ENCODE data around the gene NRIP2. TPM values are rescaled to one million over a fixed set of nuclear protein-coding genes. Genes with fewer than 3 reads are reported as not detected.

NRIP2 gene
- total and polyA plus RNA-seq, 7 donors = 0.33 to 10.0 (median 1.3) TPM; not detected in 1

DNA sequence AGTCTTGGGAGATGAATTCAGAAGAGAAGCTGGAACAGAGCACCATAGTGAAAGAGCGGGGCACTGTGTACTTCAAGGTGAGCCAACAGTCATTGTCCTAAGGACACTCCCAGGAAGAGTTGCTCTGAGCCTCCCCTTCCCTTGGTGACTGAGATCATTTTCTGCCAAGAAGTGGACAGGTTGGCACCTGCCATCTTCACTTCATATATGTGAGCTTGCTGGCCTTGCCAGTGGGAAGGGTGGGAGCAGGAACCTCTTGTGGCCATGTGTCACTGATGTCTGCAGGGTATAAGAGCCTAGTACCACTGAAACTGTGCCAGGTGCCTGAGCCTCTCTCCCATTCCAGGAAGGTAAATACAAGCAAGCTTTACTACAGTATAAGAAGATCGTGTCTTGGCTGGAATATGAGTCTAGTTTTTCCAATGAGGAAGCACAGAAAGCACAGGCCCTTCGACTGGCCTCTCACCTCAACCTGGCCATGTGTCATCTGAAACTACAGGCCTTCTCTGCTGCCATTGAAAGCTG, 34.7 kb downstream of the NRIP2 start:
- Histone ChIP-seq H3K27ac (no peak overlapping the region), H3K27me3 (no peaks in the 10 kb centered on the region), H3K4me1 (peaks cover 0 to 45% (median 34%) of the 10 kb centered on the region in 4 donors), H3K36me3 (peaks cover 22 to 76% (median 44%) of the 10 kb centered on the region in 4 donors), H3K9me3 (no peaks in the 10 kb centered on the region), H3K4me3 (no peak overlapping the region)
- WGBS, 2 donors = 71 to 89% methylated on average over 3 of the region's 3 CpGs
- no peak for TF ChIP-seq POLR2A (IDR thresholded peaks at IDR 0.05)
- no peak for TF ChIP-seq EP300 (IDR thresholded peaks at IDR 0.05)
- no peak for TF ChIP-seq POLR2AphosphoS5 (IDR thresholded peaks at IDR 0.05)
- TF ChIP-seq, protein P1, sequence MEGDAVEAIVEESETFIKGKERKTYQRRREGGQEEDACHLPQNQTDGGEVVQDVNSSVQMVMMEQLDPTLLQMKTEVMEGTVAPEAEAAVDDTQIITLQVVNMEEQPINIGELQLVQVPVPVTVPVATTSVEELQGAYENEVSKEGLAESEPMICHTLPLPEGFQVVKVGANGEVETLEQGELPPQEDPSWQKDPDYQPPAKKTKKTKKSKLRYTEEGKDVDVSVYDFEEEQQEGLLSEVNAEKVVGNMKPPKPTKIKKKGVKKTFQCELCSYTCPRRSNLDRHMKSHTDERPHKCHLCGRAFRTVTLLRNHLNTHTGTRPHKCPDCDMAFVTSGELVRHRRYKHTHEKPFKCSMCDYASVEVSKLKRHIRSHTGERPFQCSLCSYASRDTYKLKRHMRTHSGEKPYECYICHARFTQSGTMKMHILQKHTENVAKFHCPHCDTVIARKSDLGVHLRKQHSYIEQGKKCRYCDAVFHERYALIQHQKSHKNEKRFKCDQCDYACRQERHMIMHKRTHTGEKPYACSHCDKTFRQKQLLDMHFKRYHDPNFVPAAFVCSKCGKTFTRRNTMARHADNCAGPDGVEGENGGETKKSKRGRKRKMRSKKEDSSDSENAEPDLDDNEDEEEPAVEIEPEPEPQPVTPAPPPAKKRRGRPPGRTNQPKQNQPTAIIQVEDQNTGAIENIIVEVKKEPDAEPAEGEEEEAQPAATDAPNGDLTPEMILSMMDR (IDR thresholded peaks at IDR 0.05) = no peak
- intact Hi-C loops (cut with DNase I) = no loop called here
- no peak for DNase-seq

DNA sequence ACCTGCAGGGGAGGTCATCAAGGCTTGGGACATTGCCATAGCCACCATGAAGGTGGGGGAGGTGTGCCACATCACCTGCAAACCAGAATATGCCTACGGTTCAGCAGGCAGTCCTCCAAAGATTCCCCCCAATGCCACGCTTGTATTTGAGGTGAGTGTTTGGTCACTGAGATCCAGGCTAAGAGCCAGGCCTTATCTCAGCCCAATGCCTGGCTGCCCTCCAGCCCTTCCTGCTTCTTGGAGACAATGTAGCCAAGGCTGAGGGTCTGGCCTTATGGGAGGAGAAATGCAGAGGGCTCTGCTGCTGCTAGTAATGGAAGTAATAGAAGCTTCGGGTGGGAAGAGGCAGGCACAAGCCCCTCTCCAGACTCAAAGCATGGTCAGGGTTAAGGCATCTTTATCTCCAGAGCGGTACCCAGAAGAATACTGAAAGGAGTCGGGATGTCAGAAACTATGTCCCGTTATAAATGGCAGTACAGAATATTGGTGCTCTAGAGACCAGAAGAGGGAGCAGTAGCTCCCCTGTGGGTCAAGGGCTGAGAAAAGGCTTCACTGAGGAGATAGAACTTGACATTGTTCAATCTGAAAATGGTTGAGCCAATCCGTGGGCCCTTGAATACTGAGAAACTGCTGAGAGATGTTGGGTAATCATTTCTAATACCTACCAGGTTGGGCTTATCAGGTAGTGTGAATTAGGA, 37.0 kb downstream of the NRIP2 start:
- TF ChIP-seq, protein P1 (IDR thresholded peaks at IDR 0.05) = no peak
- TF ChIP-seq POLR2AphosphoS5 (IDR thresholded peaks at IDR 0.05) (no peak), EP300 (IDR thresholded peaks at IDR 0.05) (no peak), POLR2A (IDR thresholded peaks at IDR 0.05) (no peak)
- no peak overlapping the region for H3K27ac ChIP-seq
- no peak for DNase-seq
- H3K4me3 ChIP-seq = no peak overlapping the region
- WGBS, 2 donors = 68 to 84% methylated on average over 7 of the region's 7 CpGs
- peaks cover 0 to 34% (median 23%) of the 10 kb centered on the region in 4 donors for H3K4me1 ChIP-seq
- H3K9me3 ChIP-seq = no peaks in the 10 kb centered on the region
- intact Hi-C loops (cut with DNase I) = no loop called here
- peaks cover 19 to 57% (median 40%) of the 10 kb centered on the region in 4 donors for H3K36me3 ChIP-seq
- no peaks in the 10 kb centered on the region for H3K27me3 ChIP-seq

DNA sequence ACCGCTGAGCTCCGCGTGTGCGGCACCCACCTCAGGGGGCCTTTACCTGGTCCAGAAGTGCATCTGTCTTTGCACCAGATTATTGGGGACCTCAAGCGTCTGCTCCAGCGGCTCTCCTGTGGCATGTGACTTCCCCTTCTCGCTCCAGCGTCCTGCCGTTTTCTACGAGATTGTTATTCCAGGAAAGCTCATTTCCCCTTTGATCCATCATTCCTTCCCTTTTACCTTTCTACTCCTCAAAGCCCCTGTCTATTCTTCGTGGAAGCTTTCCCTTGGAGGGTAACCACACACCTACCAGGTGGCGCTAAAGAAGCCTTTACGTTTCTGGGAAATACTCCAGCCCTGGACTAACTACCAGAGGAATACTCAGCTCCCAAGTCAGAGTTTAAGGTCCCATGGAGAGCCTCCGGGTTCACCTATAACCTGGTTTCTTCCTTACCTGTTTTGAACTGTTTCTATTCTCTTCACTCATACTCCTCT, 38.6 kb downstream of the NRIP2 start:
- TF ChIP-seq POLR2A (IDR thresholded peaks at IDR 0.05) = no peak
- no peak for TF ChIP-seq EP300 (IDR thresholded peaks at IDR 0.05)
- TF ChIP-seq, protein P1 (IDR thresholded peaks at IDR 0.05) = no peak
- TF ChIP-seq POLR2AphosphoS5 (IDR thresholded peaks at IDR 0.05) = no peak
- no peak for DNase-seq
- H3K27me3 ChIP-seq = no peaks in the 10 kb centered on the region
- H3K27ac ChIP-seq = peak overlapping the region; percentile 85 to 88 (median 88)
- intact Hi-C loops (cut with DNase I) = no loop called here
- WGBS, 2 donors = 1 to 4% methylated on average over 14 of the region's 14 CpGs
- peaks cover 0 to 34% (median 22%) of the 10 kb centered on the region in 4 donors for H3K4me1 ChIP-seq
- H3K9me3 ChIP-seq = no peaks in the 10 kb centered on the region
- H3K36me3 ChIP-seq = peaks cover 17 to 41% (median 28%) of the 10 kb centered on the region in 4 donors
- peak overlapping the region; percentile 62 to 91 (median 84) for H3K4me3 ChIP-seq

DNA sequence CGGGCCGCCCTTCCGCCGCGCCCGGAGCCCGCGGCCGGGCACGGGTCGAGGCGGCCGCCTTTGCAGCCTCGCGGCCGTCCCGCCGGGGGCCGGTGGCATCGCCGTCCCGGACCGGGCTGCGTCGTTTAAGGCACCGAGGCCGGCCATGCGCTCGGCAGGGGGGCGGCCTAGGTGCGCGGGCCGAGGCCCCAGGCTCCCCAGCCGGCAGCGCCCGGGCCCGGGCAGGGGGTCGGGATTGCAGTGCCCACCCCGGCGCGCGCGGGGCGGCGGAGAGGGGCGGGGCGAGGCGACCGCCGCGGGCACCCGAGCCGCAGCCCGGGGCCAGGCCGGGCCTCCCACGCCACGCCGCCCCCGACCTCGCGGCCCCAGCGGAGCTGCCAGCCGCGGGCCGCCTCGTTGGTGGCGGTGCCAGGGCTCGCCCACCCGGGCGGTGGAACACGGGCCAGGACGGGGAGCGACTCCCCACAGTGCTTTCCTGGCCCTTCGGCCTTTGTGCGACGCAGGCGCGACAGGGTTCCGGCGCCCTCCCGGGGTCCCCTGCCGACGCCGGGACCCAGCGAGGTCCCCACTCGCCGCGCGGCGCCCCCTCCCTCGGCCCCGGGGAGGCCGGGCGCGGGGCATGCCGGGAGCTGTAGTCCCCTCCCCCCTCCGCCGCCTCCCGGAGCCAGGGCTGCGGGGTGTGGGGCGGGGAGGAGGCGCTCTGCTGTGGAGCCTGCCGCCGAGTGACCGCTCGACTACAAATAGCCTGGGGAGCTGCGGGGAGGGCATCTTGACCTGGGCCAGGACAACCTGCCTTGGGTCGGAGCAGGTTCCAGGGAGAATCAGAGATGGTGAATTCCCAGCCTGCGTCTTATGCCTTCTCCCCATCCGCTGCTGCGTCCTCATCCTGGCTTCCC, 39.3 kb downstream of the NRIP2 start:
- H3K9me3 ChIP-seq = no peaks in the 10 kb centered on the region
- peak overlapping the region; percentile 85 to 88 (median 88) for H3K27ac ChIP-seq
- H3K4me1 ChIP-seq = peaks cover 0 to 29% (median 20%) of the 10 kb centered on the region in 4 donors
- intact Hi-C loops (cut with DNase I) = no loop called here
- no peaks in the 10 kb centered on the region for H3K27me3 ChIP-seq
- TF ChIP-seq POLR2A (IDR thresholded peaks at IDR 0.05) (no peak), POLR2AphosphoS5 (IDR thresholded peaks at IDR 0.05) (peak in 3 of 4 donors; percentile 38 to 69 (median 68))
- peak overlapping the region; percentile 62 to 91 (median 84) for H3K4me3 ChIP-seq
- DNase-seq = peak; percentile 91
- H3K36me3 ChIP-seq = peaks cover 17 to 34% (median 23%) of the 10 kb centered on the region in 4 donors
- WGBS, 2 donors = 1% methylated on average over 111 of the region's 111 CpGs
